ENCODE results near the gene SUMO3. TPM values are rescaled to one million over a fixed set of nuclear protein-coding genes. Genes with fewer than 3 reads are reported as not detected.

The SUMO3 gene
- total and polyA plus RNA-seq, 2 experiments from 2014 or later: 90.8 to 103 TPM

DNA sequence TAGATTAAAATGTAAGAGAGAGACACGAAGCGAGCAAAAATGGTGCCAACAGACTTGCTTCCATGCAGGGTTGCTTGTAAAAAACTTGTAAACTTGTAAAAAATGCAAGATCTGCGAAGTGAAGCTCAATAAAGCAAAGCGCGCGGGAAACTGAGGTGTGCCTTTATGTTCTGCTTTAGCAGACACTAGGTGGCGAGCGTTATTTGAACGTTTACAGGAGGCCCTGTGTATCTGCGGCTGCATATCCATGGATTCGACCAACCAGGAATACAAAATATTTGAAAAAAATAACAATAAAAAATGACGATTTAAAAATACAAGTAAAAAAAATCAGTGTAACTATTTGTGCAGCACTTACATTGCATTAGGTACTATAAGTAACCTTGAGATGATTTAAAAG, 17.8 kb downstream of the SUMO3 start:
- Histone ChIP-seq H3K36me3 (ENCODE audit: insufficient read depth) (peaks cover 12% of the 10 kb centered on the region; the same call in 1 of the 2 replicates), H3K4me3 (peak overlapping the region; percentile 98), H3F3A (replicated peaks; ENCODE audit: low read depth) (0 out of 2 replicates have a peak, but pooled peaks cover 21% of the 10 kb centered on the region), H3K27ac (ENCODE audit: low read depth) (no peak overlapping the region), H3K79me2 (replicated peaks; ENCODE audit: insufficient read depth) (peaks cover 68% of the 10 kb centered on the region), H3K4me1 (ENCODE audit: insufficient read depth) (peaks cover 21% of the 10 kb centered on the region), H3K27me3 (ENCODE audit: insufficient read depth) (no peaks in the 10 kb centered on the region), H2AFZ (no peak overlapping the region), H3K4me2 (peak overlapping the region; percentile 94), H3K9me2 (ENCODE audit: insufficient read depth) (no peaks in the 10 kb centered on the region), H4K20me1 (replicated peaks; ENCODE audit: insufficient read depth) (peaks cover 47% of the 10 kb centered on the region)
- Mint-ChIP-seq H3K9me3 (no peaks in the 10 kb centered on the region), H3K4me3 (peak overlapping the region; percentile 97), H3K27me3 (ENCODE audit: insufficient read depth, low read depth, poor library complexity) (peaks cover 11% of the 10 kb centered on the region), H3K27ac (no peak overlapping the region), H3K4me1 (peaks cover 30% of the 10 kb centered on the region), H3K36me3 (ENCODE audit: low read depth) (peaks cover 61% of the 10 kb centered on the region)
- TF ChIP-seq, protein P1, sequence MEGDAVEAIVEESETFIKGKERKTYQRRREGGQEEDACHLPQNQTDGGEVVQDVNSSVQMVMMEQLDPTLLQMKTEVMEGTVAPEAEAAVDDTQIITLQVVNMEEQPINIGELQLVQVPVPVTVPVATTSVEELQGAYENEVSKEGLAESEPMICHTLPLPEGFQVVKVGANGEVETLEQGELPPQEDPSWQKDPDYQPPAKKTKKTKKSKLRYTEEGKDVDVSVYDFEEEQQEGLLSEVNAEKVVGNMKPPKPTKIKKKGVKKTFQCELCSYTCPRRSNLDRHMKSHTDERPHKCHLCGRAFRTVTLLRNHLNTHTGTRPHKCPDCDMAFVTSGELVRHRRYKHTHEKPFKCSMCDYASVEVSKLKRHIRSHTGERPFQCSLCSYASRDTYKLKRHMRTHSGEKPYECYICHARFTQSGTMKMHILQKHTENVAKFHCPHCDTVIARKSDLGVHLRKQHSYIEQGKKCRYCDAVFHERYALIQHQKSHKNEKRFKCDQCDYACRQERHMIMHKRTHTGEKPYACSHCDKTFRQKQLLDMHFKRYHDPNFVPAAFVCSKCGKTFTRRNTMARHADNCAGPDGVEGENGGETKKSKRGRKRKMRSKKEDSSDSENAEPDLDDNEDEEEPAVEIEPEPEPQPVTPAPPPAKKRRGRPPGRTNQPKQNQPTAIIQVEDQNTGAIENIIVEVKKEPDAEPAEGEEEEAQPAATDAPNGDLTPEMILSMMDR (conservative IDR thresholded peaks at IDR 0.05; ENCODE audit: low read depth in 2 of 2): peak; percentile 58 to 62
- no peak for TF ChIP-seq EZH2phosphoT487 (IDR thresholded peaks at IDR 0.05; ENCODE audit: unreplicated experiment)
- DNase-seq (ENCODE audit: low spot score) (peak; percentile 67), ATAC-seq (peak; percentile 8; the same call in 1 of the 3 replicates)

- Histone ChIP-seq H3K4me2 (peak overlapping the region; percentile 14; the same call in 1 of the 2 replicates), H3K36me3 (ENCODE audit: insufficient read depth) (peaks cover 12% of the 10 kb centered on the region; the same call in 1 of the 2 replicates), H3K27ac (ENCODE audit: low read depth) (no peak overlapping the region), H4K20me1 (replicated peaks; ENCODE audit: insufficient read depth) (peaks cover 51% of the 10 kb centered on the region), H3K4me3 (0 out of 2 replicates have a peak overlapping the region, but pooled peaks have one; percentile 98), H2AFZ (no peak overlapping the region), H3K27me3 (ENCODE audit: insufficient read depth) (no peaks in the 10 kb centered on the region), H3K4me1 (ENCODE audit: insufficient read depth) (peaks cover 21% of the 10 kb centered on the region), H3F3A (replicated peaks; ENCODE audit: low read depth) (0 out of 2 replicates have a peak, but pooled peaks cover 21% of the 10 kb centered on the region), H3K9me2 (ENCODE audit: insufficient read depth) (no peaks in the 10 kb centered on the region), H3K79me2 (replicated peaks; ENCODE audit: insufficient read depth) (peaks cover 72% of the 10 kb centered on the region)
- H3K4me1 Mint-ChIP-seq: peaks cover 30% of the 10 kb centered on the region
- H3K27me3 Mint-ChIP-seq (ENCODE audit: insufficient read depth, low read depth, poor library complexity): peaks cover 11% of the 10 kb centered on the region
- peak overlapping the region; percentile 97 for H3K4me3 Mint-ChIP-seq
- H3K9me3 Mint-ChIP-seq: no peaks in the 10 kb centered on the region
- DNase-seq (ENCODE audit: low spot score) (no peak), ATAC-seq (no peak)
- TF ChIP-seq ZNF331 (CRISPR knock-in tag; IDR thresholded peaks at IDR 0.05; ENCODE audit: low read depth): no peak
- TF ChIP-seq EZH2phosphoT487 (IDR thresholded peaks at IDR 0.05; ENCODE audit: unreplicated experiment): no peak
- no peak for TF ChIP-seq POLR2AphosphoS5 (IDR thresholded peaks at IDR 0.05; ENCODE audit: low read depth)
- no peak for TF ChIP-seq CREB1 (CRISPR knock-in tag; IDR thresholded peaks at IDR 0.05; ENCODE audit: low read depth)
- no peak for TF ChIP-seq STAT1 (IDR thresholded peaks at IDR 0.05; ENCODE audit: unreplicated experiment)
- peaks cover 57% of the 10 kb centered on the region for H3K36me3 Mint-ChIP-seq (ENCODE audit: low read depth)
- no peak overlapping the region for H3K27ac Mint-ChIP-seq
Observed at GRCh38 chr21:44799646-44800045, 18.2 kb downstream of the SUMO3 start.

GRCh38 chr21:44797775-44798174, 20.1 kb downstream of the SUMO3 start:
- no peak overlapping the region for H2AFZ ChIP-seq
- 0 out of 2 replicates have a peak, but pooled peaks cover 13% of the 10 kb centered on the region for H3F3A ChIP-seq (replicated peaks; ENCODE audit: low read depth)
- no peaks in the 10 kb centered on the region for H3K27me3 ChIP-seq (ENCODE audit: insufficient read depth)
- H3K27ac ChIP-seq (ENCODE audit: low read depth): no peak overlapping the region
- no peak for ATAC-seq
- H3K4me2 ChIP-seq: no peak overlapping the region
- Mint-ChIP-seq H3K4me3 (no peak overlapping the region), H3K4me1 (peaks cover 30% of the 10 kb centered on the region), H3K9me3 (no peaks in the 10 kb centered on the region), H3K27me3 (ENCODE audit: insufficient read depth, low read depth, poor library complexity) (peaks cover 8% of the 10 kb centered on the region), H3K36me3 (ENCODE audit: low read depth) (peaks cover 51% of the 10 kb centered on the region), H3K27ac (no peak overlapping the region)
- H3K4me1 ChIP-seq (ENCODE audit: insufficient read depth): peaks cover 18% of the 10 kb centered on the region; the same call in 1 of the 2 replicates
- DNase-seq (ENCODE audit: low spot score): no peak
- H4K20me1 ChIP-seq (replicated peaks; ENCODE audit: insufficient read depth): peaks cover 49% of the 10 kb centered on the region
- H3K79me2 ChIP-seq (replicated peaks; ENCODE audit: insufficient read depth): peaks cover 86% of the 10 kb centered on the region
- peaks cover 12% of the 10 kb centered on the region; the same call in 1 of the 2 replicates for H3K36me3 ChIP-seq (ENCODE audit: insufficient read depth)
- no peak overlapping the region for H3K4me3 ChIP-seq
- no peaks in the 10 kb centered on the region for H3K9me2 ChIP-seq (ENCODE audit: insufficient read depth)
- TF ChIP-seq CREB1 (CRISPR knock-in tag; IDR thresholded peaks at IDR 0.05; ENCODE audit: low read depth) (no peak), ZNF331 (CRISPR knock-in tag; IDR thresholded peaks at IDR 0.05; ENCODE audit: low read depth) (no peak), EZH2phosphoT487 (IDR thresholded peaks at IDR 0.05; ENCODE audit: unreplicated experiment) (no peak), EZH2 (IDR thresholded peaks at IDR 0.05; ENCODE audit: low read depth, unreplicated experiment) (no peak), POLR2AphosphoS5 (IDR thresholded peaks at IDR 0.05; ENCODE audit: low read depth) (no peak), JUNB (IDR thresholded peaks at IDR 0.05; ENCODE audit: unreplicated experiment) (no peak)
- TF ChIP-seq, protein P2, sequence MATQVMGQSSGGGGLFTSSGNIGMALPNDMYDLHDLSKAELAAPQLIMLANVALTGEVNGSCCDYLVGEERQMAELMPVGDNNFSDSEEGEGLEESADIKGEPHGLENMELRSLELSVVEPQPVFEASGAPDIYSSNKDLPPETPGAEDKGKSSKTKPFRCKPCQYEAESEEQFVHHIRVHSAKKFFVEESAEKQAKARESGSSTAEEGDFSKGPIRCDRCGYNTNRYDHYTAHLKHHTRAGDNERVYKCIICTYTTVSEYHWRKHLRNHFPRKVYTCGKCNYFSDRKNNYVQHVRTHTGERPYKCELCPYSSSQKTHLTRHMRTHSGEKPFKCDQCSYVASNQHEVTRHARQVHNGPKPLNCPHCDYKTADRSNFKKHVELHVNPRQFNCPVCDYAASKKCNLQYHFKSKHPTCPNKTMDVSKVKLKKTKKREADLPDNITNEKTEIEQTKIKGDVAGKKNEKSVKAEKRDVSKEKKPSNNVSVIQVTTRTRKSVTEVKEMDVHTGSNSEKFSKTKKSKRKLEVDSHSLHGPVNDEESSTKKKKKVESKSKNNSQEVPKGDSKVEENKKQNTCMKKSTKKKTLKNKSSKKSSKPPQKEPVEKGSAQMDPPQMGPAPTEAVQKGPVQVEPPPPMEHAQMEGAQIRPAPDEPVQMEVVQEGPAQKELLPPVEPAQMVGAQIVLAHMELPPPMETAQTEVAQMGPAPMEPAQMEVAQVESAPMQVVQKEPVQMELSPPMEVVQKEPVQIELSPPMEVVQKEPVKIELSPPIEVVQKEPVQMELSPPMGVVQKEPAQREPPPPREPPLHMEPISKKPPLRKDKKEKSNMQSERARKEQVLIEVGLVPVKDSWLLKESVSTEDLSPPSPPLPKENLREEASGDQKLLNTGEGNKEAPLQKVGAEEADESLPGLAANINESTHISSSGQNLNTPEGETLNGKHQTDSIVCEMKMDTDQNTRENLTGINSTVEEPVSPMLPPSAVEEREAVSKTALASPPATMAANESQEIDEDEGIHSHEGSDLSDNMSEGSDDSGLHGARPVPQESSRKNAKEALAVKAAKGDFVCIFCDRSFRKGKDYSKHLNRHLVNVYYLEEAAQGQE (IDR thresholded peaks at IDR 0.05; ENCODE audit: unreplicated experiment): no peak
